Progenitor cell of endocrine pancreas (in vitro differentiated cells): ENCODE measurements around the gene MYBPC3. TPM values are rescaled to one million over a fixed set of nuclear protein-coding genes. Genes with fewer than 3 reads are reported as not detected.
"Not testable (repeated sequence)": the region's sequence is repeated elsewhere in the genome, so short reads cannot be mapped to it uniquely, and the experiment has no call there.

ENCODE experiments used
- DNase-seq: peaks from one replicate; pipeline ENCODE4 v3.0.0; 2021; ENCODE audit warnings: low spot score; ENCODE audit not compliant: unreplicated experiment
- H3K27ac Mint-ChIP-seq: 2 replicates; pipeline ENCODE4 v1.8.0; 2021; ENCODE audit warnings: mild to moderate bottlenecking, moderate library complexity, mixed read lengths
- H3K27me3 Mint-ChIP-seq: 2 replicates; pipeline ENCODE4 v1.8.0; 2021; ENCODE audit warnings: mixed read lengths
- H3K36me3 Mint-ChIP-seq: 2 replicates; pipeline ENCODE4 v1.8.0; 2022; ENCODE audit warnings: mixed read lengths; ENCODE audit not compliant: insufficient read depth
- H3K4me1 Mint-ChIP-seq: 2 replicates; pipeline ENCODE4 v1.8.0; 2021; ENCODE audit warnings: low read depth, mixed read lengths
- H3K4me3 Mint-ChIP-seq: 2 replicates; pipeline ENCODE4 v1.8.0; 2021; ENCODE audit warnings: low read depth, mild to moderate bottlenecking, moderate library complexity, mixed read lengths
- H3K9me3 Mint-ChIP-seq: 2 replicates; pipeline ENCODE4 v1.8.0; 2021; ENCODE audit warnings: low read depth, mixed read lengths
- CTCF ChIP-seq: fragments of 200-600 bp; sonication (generic); IDR thresholded peaks from one replicate; pipeline ENCODE4 v1.5.0; 2021; ENCODE audit warnings: antibody characterized with exemption, mild to moderate bottlenecking; ENCODE audit not compliant: unreplicated experiment
- total RNA-seq: library from RNA; stranded (reverse); gene quantifications from 2 replicates; pipeline ENCODE4 v1.2.1, GENCODE V29; 2021

MYBPC3 gene
- total RNA-seq, 1 donor from 2014 or later: 0.10 TPM

- no peaks in the 10 kb centered on the region for H3K9me3 Mint-ChIP-seq
Observed at GRCh38 chr11:47326198-47326597, 26.3 kb downstream of the MYBPC3 start.

GRCh38 chr11:47325271-47326041 is 27.0 kb downstream of the MYBPC3 start:
- Mint-ChIP-seq H3K27me3 (no peaks in the 10 kb centered on the region), H3K27ac (no peak overlapping the region), H3K4me3 (no peak overlapping the region), H3K4me1 (no peaks in the 10 kb centered on the region), H3K36me3 (peaks cover 9% of the 10 kb centered on the region), H3K9me3 (no peaks in the 10 kb centered on the region)
- DNase-seq: no peak
- TF ChIP-seq CTCF: no peak

More at GRCh38 chr11:47326198-47326597, 26.3 kb downstream of the MYBPC3 start:
- no peak for DNase-seq
- H3K27me3 Mint-ChIP-seq: no peaks in the 10 kb centered on the region
- H3K27ac Mint-ChIP-seq: no peak overlapping the region
- TF ChIP-seq CTCF: no peak
- H3K36me3 Mint-ChIP-seq: peaks cover 9% of the 10 kb centered on the region
- no peaks in the 10 kb centered on the region for H3K4me1 Mint-ChIP-seq
- H3K4me3 Mint-ChIP-seq: no peak overlapping the region

- H3K4me3 Mint-ChIP-seq: no peak overlapping the region
- no peak overlapping the region for H3K27ac Mint-ChIP-seq
- no peaks in the 10 kb centered on the region for H3K4me1 Mint-ChIP-seq
- DNase-seq: no peak
- no peaks in the 10 kb centered on the region for H3K9me3 Mint-ChIP-seq
- no peaks in the 10 kb centered on the region for H3K27me3 Mint-ChIP-seq
- TF ChIP-seq CTCF: no peak
- peaks cover 9% of the 10 kb centered on the region for H3K36me3 Mint-ChIP-seq
Observed at GRCh38 chr11:47324520-47324919, 28.0 kb downstream of the MYBPC3 start.

- H3K27me3 Mint-ChIP-seq: no peaks in the 10 kb centered on the region
- no peak overlapping the region for H3K4me3 Mint-ChIP-seq
- H3K36me3 Mint-ChIP-seq: peaks cover 10% of the 10 kb centered on the region
- H3K9me3 Mint-ChIP-seq: no peaks in the 10 kb centered on the region
- no peaks in the 10 kb centered on the region for H3K4me1 Mint-ChIP-seq
- no peak overlapping the region for H3K27ac Mint-ChIP-seq
- DNase-seq: no peak
- TF ChIP-seq CTCF: no peak
Observed at GRCh38 chr11:47318166-47318565, 34.3 kb downstream of the MYBPC3 start.

- H3K36me3 Mint-ChIP-seq: peaks cover 9% of the 10 kb centered on the region
- TF ChIP-seq CTCF: no peak
- H3K27me3 Mint-ChIP-seq: no peaks in the 10 kb centered on the region
- no peak overlapping the region for H3K4me3 Mint-ChIP-seq
- no peak overlapping the region for H3K27ac Mint-ChIP-seq
- no peaks in the 10 kb centered on the region for H3K4me1 Mint-ChIP-seq
- H3K9me3 Mint-ChIP-seq: no peaks in the 10 kb centered on the region
- no peak for DNase-seq
Observed at GRCh38 chr11:47317064-47317828, 35.3 kb downstream of the MYBPC3 start.

- not testable (repeated sequence) for H3K27me3 Mint-ChIP-seq, H3K27ac Mint-ChIP-seq, DNase-seq, H3K36me3 Mint-ChIP-seq, H3K4me1 Mint-ChIP-seq, H3K9me3 Mint-ChIP-seq, H3K4me3 Mint-ChIP-seq
Observed at GRCh38 chr11:47316501-47316900, 36.0 kb downstream of the MYBPC3 start.
